Uterus (tissue), 2 donors: ENCODE measurements around the gene C19orf47.

ENCODE experiments used
- CTCF ChIP-seq, 4 experiments: fragments of 200-600 bp in 2 of 4; fragments of 450-650 bp in 2 of 4; sonication (generic) in 2 of 4; IDR thresholded peaks; one replicate each; pipeline ENCODE4 v1.5.1; 2016 to 2019; ENCODE audit warnings: antibody characterized with exemption in 4 of 4, mild to moderate bottlenecking in 2 of 4, moderate library complexity in 1 of 4
- POLR2A ChIP-seq, 2 donors: fragments of 450-650 bp; IDR thresholded peaks; one replicate each; pipeline ENCODE4 v1.6.1; 2016; ENCODE audit warnings: antibody characterized with exemption in 2 of 2, mild to moderate bottlenecking in 1 of 2, moderate library complexity in 1 of 2

GRCh38 chr19:40363069-40363468, 14.9 kb upstream of the C19orf47 start:
- no peak for TF ChIP-seq CTCF (IDR thresholded peaks at IDR 0.05)
- no peak for TF ChIP-seq POLR2A (IDR thresholded peaks at IDR 0.05)
